ENCODE measurements around the gene SSC5D. TPM values are rescaled to one million over a fixed set of nuclear protein-coding genes. Genes with fewer than 3 reads are reported as not detected.

SSC5D gene
- total RNA-seq, 1 experiment from 2014 or later: 0.26 TPM

GRCh38 chr19:55535173-55535964 is 47.1 kb downstream of the SSC5D start:
- intact Hi-C loops (cut with micrococcal nuclease; ENCODE audit: unreplicated experiment): no loop called here
- Mint-ChIP-seq H3K36me3 (ENCODE audit: insufficient read depth, unreplicated experiment) (no peaks in the 10 kb centered on the region), H3K4me3 (ENCODE audit: low read depth, unreplicated experiment) (no peak overlapping the region)

GRCh38 chr19:55535965-55536350 is 47.7 kb downstream of the SSC5D start:
- Mint-ChIP-seq H3K9me3 (ENCODE audit: low read depth, unreplicated experiment) (no peaks in the 10 kb centered on the region), H3K4me1 (ENCODE audit: low read depth, unreplicated experiment) (no peaks in the 10 kb centered on the region), H3K4me3 (ENCODE audit: low read depth, unreplicated experiment) (no peak overlapping the region), H3K27me3 (ENCODE audit: unreplicated experiment) (no peaks in the 10 kb centered on the region), H3K36me3 (ENCODE audit: insufficient read depth, unreplicated experiment) (no peaks in the 10 kb centered on the region), H3K27ac (ENCODE audit: unreplicated experiment) (no peak overlapping the region)
- no peak for DNase-seq
- TF ChIP-seq CTCF (IDR thresholded peaks at IDR 0.05; ENCODE audit: unreplicated experiment): no peak
- intact Hi-C loops (cut with micrococcal nuclease; ENCODE audit: unreplicated experiment): no loop called here
- CTCF ChIA-PET: interaction anchor here (0.6 to 1.1 kb wide), 3 partner anchors 27 to 64 kb away, joined by 3 to 4 read pairs (median 3); partner anchors contain the start of gene ZNF524
- BruUV-seq (replicated peaks): no TSS peak

More at GRCh38 chr19:55535173-55535964, 47.1 kb downstream of the SSC5D start:
- no TSS peak for BruUV-seq (replicated peaks)
- TF ChIP-seq CTCF (IDR thresholded peaks at IDR 0.05; ENCODE audit: unreplicated experiment): no peak
- no peaks in the 10 kb centered on the region for H3K9me3 Mint-ChIP-seq (ENCODE audit: low read depth, unreplicated experiment)
- no peak for DNase-seq
- CTCF ChIA-PET: interaction anchor here (0.7 to 1.1 kb wide), 3 partner anchors 18 to 65 kb away, joined by 3 to 4 read pairs (median 3); partner anchors contain the start of gene ZNF524
- H3K27ac Mint-ChIP-seq (ENCODE audit: unreplicated experiment): no peak overlapping the region
- no peaks in the 10 kb centered on the region for H3K27me3 Mint-ChIP-seq (ENCODE audit: unreplicated experiment)
- no peaks in the 10 kb centered on the region for H3K4me1 Mint-ChIP-seq (ENCODE audit: low read depth, unreplicated experiment)

- no peak for DNase-seq
- H3K27me3 Mint-ChIP-seq (ENCODE audit: unreplicated experiment): peaks cover 3% of the 10 kb centered on the region
- H3K36me3 Mint-ChIP-seq (ENCODE audit: insufficient read depth, unreplicated experiment): no peaks in the 10 kb centered on the region
- intact Hi-C loops (cut with micrococcal nuclease; ENCODE audit: unreplicated experiment): no loop called here
- H3K27ac Mint-ChIP-seq (ENCODE audit: unreplicated experiment): no peak overlapping the region
- BruUV-seq (replicated peaks): no TSS peak
- CTCF ChIA-PET: interaction anchor here (0.6 to 0.7 kb wide), 2 partner anchors 12 to 27 kb away, joined by 3 to 4 read pairs; no protein-coding TSS in a partner anchor
- H3K9me3 Mint-ChIP-seq (ENCODE audit: low read depth, unreplicated experiment): no peaks in the 10 kb centered on the region
- no peak for TF ChIP-seq CTCF (IDR thresholded peaks at IDR 0.05; ENCODE audit: unreplicated experiment)
- H3K4me3 Mint-ChIP-seq (ENCODE audit: low read depth, unreplicated experiment): no peak overlapping the region
- no peaks in the 10 kb centered on the region for H3K4me1 Mint-ChIP-seq (ENCODE audit: low read depth, unreplicated experiment)
These were observed 48.1 kb downstream of the SSC5D start for GRCh38 chr19:55536366-55536765.

GRCh38 chr19:55536951-55537740 is 48.9 kb downstream of the SSC5D start, which contains the start of gene SBK2:
TSS of gene SBK2 (minus strand) at chr19:55537133. CDS start at chr19:55536294, 839 bp downstream.
- BruUV-seq (replicated peaks): no TSS peak
- Mint-ChIP-seq H3K4me3 (ENCODE audit: low read depth, unreplicated experiment) (no peak within 1 kb of the TSS), H3K27me3 (ENCODE audit: unreplicated experiment) (peaks cover 11% of the 10 kb centered on the region), H3K27ac (ENCODE audit: unreplicated experiment) (no peak within 1 kb of the TSS), H3K36me3 (ENCODE audit: insufficient read depth, unreplicated experiment) (no peaks in the 10 kb centered on the region), H3K9me3 (ENCODE audit: low read depth, unreplicated experiment) (no peaks in the 10 kb centered on the region), H3K4me1 (ENCODE audit: low read depth, unreplicated experiment) (no peaks in the 10 kb centered on the region)
- DNase-seq: no peak
- no peak for TF ChIP-seq CTCF (IDR thresholded peaks at IDR 0.05; ENCODE audit: unreplicated experiment)
- intact Hi-C loops (cut with micrococcal nuclease; ENCODE audit: unreplicated experiment): no loop called here
- CTCF ChIA-PET: interaction anchor here (0.7 kb wide), 1 partner anchor 11 kb away, joined by 3 read pairs; no protein-coding TSS in a partner anchor

Data from Calu3 (cell line).